GM10266 (cell line): ENCODE measurements around the gene SLC16A8.
"Not testable (repeated sequence)": the region's sequence is repeated elsewhere in the genome, so short reads cannot be mapped to it uniquely, and the experiment has no call there.

ENCODE experiments used
- DNase-seq: peaks from one replicate; pipeline ENCODE4 v3.0.0; 2012; ENCODE audit errors: extremely low spot score
- CTCF ChIP-seq: IDR thresholded peaks from 2 replicates; pipeline ENCODE4 v1.5.1; 2012; ENCODE audit warnings: mild to moderate bottlenecking, low read depth; ENCODE audit not compliant: control insufficient read depth, insufficient read depth; ENCODE audit errors: missing control alignments

SLC16A8 gene

DNA sequence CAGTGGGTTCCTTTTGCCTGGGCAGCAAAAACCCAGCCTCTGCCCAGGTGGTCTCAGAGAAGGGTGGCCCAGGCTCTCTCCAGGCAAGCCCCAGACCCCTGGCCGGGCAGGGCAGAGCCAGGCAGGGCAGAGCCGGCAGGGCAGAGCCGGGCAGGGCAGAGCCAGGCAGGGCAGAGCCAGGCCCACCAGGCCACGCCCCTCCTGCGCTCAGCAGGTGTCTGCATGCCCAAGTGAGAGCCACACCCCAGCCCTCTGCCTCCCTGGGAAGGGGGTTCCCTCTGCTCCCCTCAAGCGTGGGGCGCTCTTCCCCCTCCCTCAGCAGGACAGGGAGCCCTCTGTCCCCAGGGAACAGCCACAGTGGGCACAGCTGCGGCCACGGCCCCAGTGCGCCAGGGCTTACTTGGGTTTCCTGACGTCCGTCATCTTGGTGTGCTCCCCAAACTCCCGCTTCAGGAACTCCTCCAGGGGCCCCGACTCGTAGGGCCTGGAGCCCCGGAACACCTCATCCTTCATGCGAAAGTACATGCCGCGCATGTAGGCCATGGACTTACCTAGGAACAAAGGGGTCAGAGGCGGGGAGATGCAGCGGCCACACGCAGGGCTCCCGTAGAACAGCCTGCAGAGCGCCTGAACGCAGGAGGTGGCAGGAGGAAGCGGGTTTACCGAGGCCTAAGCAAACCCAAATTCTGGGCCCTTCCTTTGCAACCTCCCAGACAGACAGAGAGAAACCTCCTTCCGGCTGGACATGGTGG, 36.6 kb upstream of the SLC16A8 start:
- no peak for DNase-seq
- no peak for TF ChIP-seq CTCF

GRCh38 chr22:38118747-38119146, 34.8 kb upstream of the SLC16A8 start:
- not testable (repeated sequence) for DNase-seq

DNA sequence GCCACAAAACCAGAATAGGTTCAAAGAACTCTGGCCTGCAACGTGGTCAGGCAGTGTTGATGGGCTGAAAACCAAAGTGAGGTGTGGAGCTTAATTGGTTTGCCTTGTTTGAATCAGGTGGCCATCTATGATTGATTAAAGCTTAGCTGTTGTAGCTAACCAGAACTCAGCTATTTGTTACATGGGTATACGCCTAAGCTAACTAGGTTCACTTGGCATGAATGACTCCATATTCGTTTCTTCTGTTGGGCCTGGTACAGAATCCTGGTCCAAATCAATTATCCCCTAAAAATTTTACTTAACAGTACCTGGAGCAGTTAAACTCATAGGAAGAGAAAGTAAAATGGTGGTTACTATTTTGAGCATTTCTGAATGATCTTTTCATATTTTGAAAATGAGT, 34.2 kb upstream of the SLC16A8 start:
- DNase-seq = no peak
- no peak for TF ChIP-seq CTCF

GRCh38 chr22:38117556-38117955, 33.6 kb upstream of the SLC16A8 start:
- not testable (repeated sequence) for DNase-seq

DNA sequence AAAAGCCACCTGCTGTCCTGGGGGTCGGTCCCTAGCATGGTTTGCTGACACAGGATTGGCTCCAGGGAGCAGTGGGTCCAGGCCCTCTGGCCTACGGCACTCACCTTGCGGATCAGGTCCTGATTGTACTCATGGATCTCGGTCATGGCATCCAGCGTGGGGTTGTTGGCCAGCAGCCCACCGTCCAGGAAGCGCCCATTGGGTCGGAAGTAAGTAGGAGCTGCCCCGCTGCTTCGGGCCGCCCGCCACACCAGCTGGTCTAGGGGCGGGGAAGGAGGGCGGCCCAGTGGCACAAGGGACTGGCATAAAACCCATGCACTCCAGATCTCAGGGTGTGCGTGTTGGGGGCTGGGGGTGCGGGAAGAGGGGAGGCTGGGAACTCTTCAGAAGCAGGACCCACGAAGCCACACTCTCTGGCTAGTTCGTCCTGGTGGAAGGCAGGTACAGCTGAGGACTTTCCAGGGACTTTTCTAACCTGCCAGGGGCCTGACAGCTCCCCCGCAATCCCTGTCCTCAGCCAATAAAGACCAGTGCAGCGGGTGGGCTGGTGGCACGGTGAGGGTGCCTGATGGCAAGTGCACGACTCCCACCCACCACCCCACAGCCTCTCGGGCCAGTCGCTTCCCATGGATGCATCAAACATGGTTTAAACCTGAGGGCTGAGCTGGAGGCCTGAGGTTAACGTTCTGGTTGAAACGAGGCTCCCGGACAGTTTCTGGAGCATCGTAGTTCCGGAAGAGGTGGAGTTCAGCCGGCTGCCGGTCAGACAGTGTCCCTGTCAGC, 31.6 kb upstream of the SLC16A8 start:
- DNase-seq = no peak
- TF ChIP-seq CTCF = no peak

- peak; percentile 93 for DNase-seq
- TF ChIP-seq CTCF = peak; percentile 91
Observed at GRCh38 chr22:38114484-38115398, 30.8 kb upstream of the SLC16A8 start.

- DNase-seq = no peak
- TF ChIP-seq CTCF = no peak
Observed at GRCh38 chr22:38112381-38112780, 28.4 kb upstream of the SLC16A8 start.
